ENCODE results near the gene OR2AT4. TPM values are rescaled to one million over a fixed set of nuclear protein-coding genes. Genes with fewer than 3 reads are reported as not detected.

The OR2AT4 gene
- total RNA-seq, 1 donor from 2014 or later, result not detected

GRCh38 chr11:75068559-75068958, 28.1 kb downstream of the OR2AT4 start:
- ChIA-PET POLR2A (no interaction called here), CTCF (no interaction called here)
- no peak overlapping the region for H3K27ac Mint-ChIP-seq
- no peak overlapping the region for H3K4me3 Mint-ChIP-seq
- H3K4me1 Mint-ChIP-seq, result no peaks in the 10 kb centered on the region
- peaks cover 4% of the 10 kb centered on the region for H3K9me3 Mint-ChIP-seq
- DNase-seq (no peak), ATAC-seq (ENCODE audit: low read depth) (no peak)
- H3K36me3 Mint-ChIP-seq (ENCODE audit: low read depth), result no peaks in the 10 kb centered on the region
- peaks cover 34% of the 10 kb centered on the region for H3K27me3 Mint-ChIP-seq
- intact Hi-C loops (cut with micrococcal nuclease), result no loop called here
- no peak for TF ChIP-seq CTCF (IDR thresholded peaks at IDR 0.05)

GRCh38 chr11:75066061-75066460, 30.6 kb downstream of the OR2AT4 start:
- CTCF ChIA-PET, result interaction anchor here (0.8 kb wide), 1 partner anchor 139 kb away, joined by 3 read pairs; no protein-coding TSS in a partner anchor
- TF ChIP-seq CTCF (IDR thresholded peaks at IDR 0.05), result no peak

GRCh38 chr11:75063741-75064314, 32.8 kb downstream of the OR2AT4 start:
- H3K27ac Mint-ChIP-seq, result no peak overlapping the region
- TF ChIP-seq CTCF (IDR thresholded peaks at IDR 0.05), result no peak
- ATAC-seq (ENCODE audit: low read depth) (no peak), DNase-seq (no peak)
- H3K9me3 Mint-ChIP-seq, result peaks cover 4% of the 10 kb centered on the region
- no peaks in the 10 kb centered on the region for H3K4me1 Mint-ChIP-seq
- CTCF ChIA-PET, result interaction anchor here (1.4 kb wide), 1 partner anchor 41 kb away, joined by 4 read pairs; no protein-coding TSS in a partner anchor
- peaks cover 30% of the 10 kb centered on the region for H3K27me3 Mint-ChIP-seq
- H3K4me3 Mint-ChIP-seq, result no peak overlapping the region
- POLR2A ChIA-PET, result no interaction called here
- intact Hi-C loops (cut with micrococcal nuclease), result no loop called here
- no peaks in the 10 kb centered on the region for H3K36me3 Mint-ChIP-seq (ENCODE audit: low read depth)

More at GRCh38 chr11:75066061-75066460, 30.6 kb downstream of the OR2AT4 start:
- H3K9me3 Mint-ChIP-seq, result peaks cover 4% of the 10 kb centered on the region
- no peaks in the 10 kb centered on the region for H3K36me3 Mint-ChIP-seq (ENCODE audit: low read depth)
- POLR2A ChIA-PET, result no interaction called here
- peaks cover 26% of the 10 kb centered on the region for H3K27me3 Mint-ChIP-seq
- H3K4me3 Mint-ChIP-seq, result no peak overlapping the region
- intact Hi-C loops (cut with micrococcal nuclease), result no loop called here
- H3K27ac Mint-ChIP-seq, result no peak overlapping the region
- ATAC-seq (ENCODE audit: low read depth) (no peak), DNase-seq (no peak)
- H3K4me1 Mint-ChIP-seq, result no peaks in the 10 kb centered on the region

GRCh38 chr11:75059299-75059698, 37.4 kb downstream of the OR2AT4 start:
- no peak overlapping the region for H3K27ac Mint-ChIP-seq
- H3K27me3 Mint-ChIP-seq, result peaks cover 19% of the 10 kb centered on the region
- no peaks in the 10 kb centered on the region for H3K4me1 Mint-ChIP-seq
- no peaks in the 10 kb centered on the region for H3K9me3 Mint-ChIP-seq
- ChIA-PET POLR2A (no interaction called here), CTCF (no interaction called here)
- DNase-seq (no peak), ATAC-seq (ENCODE audit: low read depth) (no peak)
- intact Hi-C loops (cut with micrococcal nuclease), result no loop called here
- H3K4me3 Mint-ChIP-seq, result no peak overlapping the region
- no peak for TF ChIP-seq CTCF (IDR thresholded peaks at IDR 0.05)
- H3K36me3 Mint-ChIP-seq (ENCODE audit: low read depth), result no peaks in the 10 kb centered on the region

DNA sequence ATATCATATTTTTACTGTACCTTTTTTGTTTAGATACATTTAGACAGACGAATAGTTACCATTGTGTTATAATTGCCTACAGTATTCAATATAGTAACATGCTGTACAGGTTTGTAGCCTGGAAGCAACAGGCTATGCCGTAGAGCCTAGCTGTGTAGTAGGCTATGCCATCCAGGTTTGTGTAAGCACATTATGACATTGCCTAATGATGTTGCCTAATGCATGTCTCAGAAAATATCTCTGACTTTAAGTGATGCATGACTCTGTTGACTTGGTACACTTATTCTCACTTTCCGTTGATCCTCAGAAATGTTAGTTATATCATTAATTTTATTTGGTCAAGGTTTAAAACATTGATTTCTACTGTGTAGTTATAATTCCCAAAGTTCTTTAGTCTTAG, 39.9 kb downstream of the OR2AT4 start:
- CTCF ChIA-PET, result no interaction called here
- H3K27ac Mint-ChIP-seq, result no peak overlapping the region
- TF ChIP-seq CTCF (IDR thresholded peaks at IDR 0.05), result no peak
- H3K4me1 Mint-ChIP-seq, result no peaks in the 10 kb centered on the region
- peaks cover 2% of the 10 kb centered on the region for H3K36me3 Mint-ChIP-seq (ENCODE audit: low read depth)
- ATAC-seq (ENCODE audit: low read depth) (no peak), DNase-seq (no peak)
- no peak overlapping the region for H3K4me3 Mint-ChIP-seq
- intact Hi-C loops (cut with micrococcal nuclease), result no loop called here
- peaks cover 17% of the 10 kb centered on the region for H3K27me3 Mint-ChIP-seq
- POLR2A ChIA-PET, result no interaction called here
- peaks cover 16% of the 10 kb centered on the region for H3K9me3 Mint-ChIP-seq
